HFFc6 (cell line): ENCODE data around the gene AGPAT2. TPM values are rescaled to one million over a fixed set of nuclear protein-coding genes. Genes with fewer than 3 reads are reported as not detected.

Experiments
- DNase-seq: peaks from one replicate; pipeline ENCODE4 v3.0.0-alpha.2; 2018
- H3K27ac Mint-ChIP-seq: 2 replicates; pipeline ENCODE4 v1.8.0; 2020; ENCODE audit warnings: mild to moderate bottlenecking, mixed read lengths
- H3K27me3 Mint-ChIP-seq: 2 replicates; pipeline ENCODE4 v1.8.0; 2021; ENCODE audit warnings: mild to moderate bottlenecking, moderate library complexity, mixed read lengths; ENCODE audit not compliant: insufficient read depth
- H3K36me3 Mint-ChIP-seq: 2 replicates; pipeline ENCODE4 v1.8.0; 2021; ENCODE audit warnings: low read depth, mixed read lengths
- H3K4me1 Mint-ChIP-seq: 2 replicates; pipeline ENCODE4 v1.8.0; 2020; ENCODE audit warnings: low read depth, mixed read lengths
- H3K4me3 Mint-ChIP-seq: 2 replicates; pipeline ENCODE4 v1.8.0; 2020; ENCODE audit warnings: mild to moderate bottlenecking, moderate library complexity, mixed read lengths
- H3K9me3 Mint-ChIP-seq: 2 replicates; pipeline ENCODE4 v1.8.0; 2020; ENCODE audit warnings: mild to moderate bottlenecking, mixed read lengths
- total RNA-seq, 6 experiments: library from RNA; stranded (reverse); fragmentation: NEBNext Ultra II Directional; extraction: Animal tissue kit (Norgen Biotek cat#: 25700); gene quantifications; 2 replicates in 1 of 6; 3 replicates in 5 of 6; pipeline ENCODE4 v1.2.3, GENCODE V29; 2021
- TF ChIP-seq, protein P1 (sequence below): fragments of 200-600 bp; sonication (generic); IDR thresholded peaks from 2 replicates; pipeline ENCODE4 v1.5.0; 2021; ENCODE audit warnings: antibody characterized with exemption, mild to moderate bottlenecking

The AGPAT2 gene
- total RNA-seq, 6 experiments from 2014 or later: 48.7 to 58.4 (median 54.8) TPM

DNA sequence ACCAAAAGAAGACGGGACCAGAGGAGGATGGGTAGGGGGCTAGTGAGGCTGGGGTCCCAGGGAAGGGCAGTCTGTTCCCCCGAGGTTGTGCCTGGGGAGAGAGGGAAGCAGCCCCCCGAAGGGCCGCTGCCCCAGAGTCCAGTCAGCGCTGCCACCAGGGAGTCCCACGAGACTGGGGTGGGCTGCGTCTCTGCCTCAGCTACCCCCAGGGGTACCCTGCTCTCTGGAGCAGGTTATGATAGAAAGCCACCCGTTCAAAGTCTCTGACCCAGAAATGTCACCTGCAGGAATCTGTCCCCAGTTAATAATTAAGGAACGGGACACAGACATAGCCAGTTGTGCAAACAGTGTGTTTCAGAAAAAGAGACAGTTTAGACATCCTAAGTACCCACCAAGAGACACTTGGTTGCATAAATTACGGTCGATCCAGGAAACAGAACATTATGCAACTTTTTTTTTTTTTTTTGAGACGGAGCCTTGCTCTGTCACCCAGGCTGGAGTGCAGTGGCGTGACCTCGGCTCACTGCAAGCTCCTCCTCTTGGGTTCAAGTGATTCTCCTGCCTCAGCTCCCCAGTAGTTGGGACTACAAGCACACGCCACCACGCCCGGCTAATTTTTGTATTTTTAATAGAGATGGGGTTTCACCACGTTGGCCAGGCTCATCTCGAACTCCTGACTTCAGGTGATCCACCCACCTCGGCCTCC, 10.7 kb upstream of the AGPAT2 start:
- H3K36me3 Mint-ChIP-seq: no peaks in the 10 kb centered on the region
- no peak overlapping the region for H3K27ac Mint-ChIP-seq
- no peak overlapping the region for H3K4me3 Mint-ChIP-seq
- H3K9me3 Mint-ChIP-seq: no peaks in the 10 kb centered on the region
- no peak for DNase-seq
- peaks cover 39% of the 10 kb centered on the region for H3K27me3 Mint-ChIP-seq
- TF ChIP-seq, protein P1, sequence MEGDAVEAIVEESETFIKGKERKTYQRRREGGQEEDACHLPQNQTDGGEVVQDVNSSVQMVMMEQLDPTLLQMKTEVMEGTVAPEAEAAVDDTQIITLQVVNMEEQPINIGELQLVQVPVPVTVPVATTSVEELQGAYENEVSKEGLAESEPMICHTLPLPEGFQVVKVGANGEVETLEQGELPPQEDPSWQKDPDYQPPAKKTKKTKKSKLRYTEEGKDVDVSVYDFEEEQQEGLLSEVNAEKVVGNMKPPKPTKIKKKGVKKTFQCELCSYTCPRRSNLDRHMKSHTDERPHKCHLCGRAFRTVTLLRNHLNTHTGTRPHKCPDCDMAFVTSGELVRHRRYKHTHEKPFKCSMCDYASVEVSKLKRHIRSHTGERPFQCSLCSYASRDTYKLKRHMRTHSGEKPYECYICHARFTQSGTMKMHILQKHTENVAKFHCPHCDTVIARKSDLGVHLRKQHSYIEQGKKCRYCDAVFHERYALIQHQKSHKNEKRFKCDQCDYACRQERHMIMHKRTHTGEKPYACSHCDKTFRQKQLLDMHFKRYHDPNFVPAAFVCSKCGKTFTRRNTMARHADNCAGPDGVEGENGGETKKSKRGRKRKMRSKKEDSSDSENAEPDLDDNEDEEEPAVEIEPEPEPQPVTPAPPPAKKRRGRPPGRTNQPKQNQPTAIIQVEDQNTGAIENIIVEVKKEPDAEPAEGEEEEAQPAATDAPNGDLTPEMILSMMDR: no peak
- H3K4me1 Mint-ChIP-seq: peaks cover 14% of the 10 kb centered on the region

DNA sequence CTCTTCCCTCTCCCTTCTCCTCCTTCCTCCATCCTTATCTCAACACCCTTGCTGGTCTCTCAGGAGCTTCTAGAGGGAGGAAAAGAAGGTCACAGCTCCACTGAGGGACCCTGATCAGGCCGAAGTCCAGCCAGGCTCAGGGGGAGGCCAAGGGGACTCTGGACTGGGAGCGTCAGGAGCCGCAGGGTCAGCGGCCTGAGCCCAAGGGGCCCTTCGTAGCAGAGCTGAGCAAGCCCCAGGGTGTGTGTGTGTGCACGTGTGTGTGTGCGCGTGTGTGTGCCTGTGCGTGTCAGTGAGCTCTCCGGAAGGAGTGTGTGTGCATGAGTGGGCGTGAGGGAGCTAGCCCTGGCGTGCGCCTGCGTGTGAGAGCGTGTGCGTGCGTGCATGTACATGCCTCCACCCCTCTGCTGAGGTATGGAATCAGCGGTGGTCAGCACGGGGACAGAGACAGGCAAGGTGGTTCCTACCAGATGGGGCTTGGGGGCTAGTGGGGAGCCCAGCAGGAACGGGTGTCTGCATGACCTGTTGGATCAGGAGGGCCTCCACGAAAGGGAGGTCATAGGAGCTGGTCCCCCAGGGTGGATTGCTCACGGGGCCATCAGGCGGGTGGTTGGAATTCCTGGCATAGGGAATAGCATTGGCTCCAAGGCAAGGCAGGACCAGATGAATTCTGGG, 10.0 kb upstream of the AGPAT2 start:
- DNase-seq: no peak
- no peaks in the 10 kb centered on the region for H3K36me3 Mint-ChIP-seq
- peaks cover 14% of the 10 kb centered on the region for H3K4me1 Mint-ChIP-seq
- TF ChIP-seq, protein P1: no peak
- H3K27me3 Mint-ChIP-seq: peaks cover 37% of the 10 kb centered on the region
- no peak overlapping the region for H3K4me3 Mint-ChIP-seq
- no peak overlapping the region for H3K27ac Mint-ChIP-seq
- no peaks in the 10 kb centered on the region for H3K9me3 Mint-ChIP-seq

DNA sequence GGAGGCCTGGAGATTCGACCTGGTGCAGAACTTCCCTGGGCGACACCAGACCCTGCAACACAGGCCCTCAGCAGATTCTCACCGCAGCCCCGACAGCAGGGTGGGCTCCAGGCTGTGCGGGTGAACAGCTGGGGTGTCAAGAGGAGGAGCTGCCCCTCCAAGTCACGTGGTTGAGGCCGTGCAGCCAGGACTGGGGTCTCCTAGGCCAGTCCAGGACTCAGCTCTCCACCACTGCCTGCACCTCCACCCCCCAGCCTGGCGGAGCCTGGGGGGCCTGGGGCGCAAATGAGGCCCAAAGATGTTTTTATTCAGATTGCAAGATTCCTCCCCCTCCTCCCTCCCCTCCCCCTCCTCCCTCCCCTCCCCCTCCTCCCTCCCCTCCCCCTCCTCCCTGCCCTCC, 9.2 kb upstream of the AGPAT2 start:
- H3K9me3 Mint-ChIP-seq: no peaks in the 10 kb centered on the region
- TF ChIP-seq, protein P1: no peak
- no peak overlapping the region for H3K27ac Mint-ChIP-seq
- peaks cover 34% of the 10 kb centered on the region for H3K27me3 Mint-ChIP-seq
- H3K4me3 Mint-ChIP-seq: no peak overlapping the region
- no peak for DNase-seq
- peaks cover 14% of the 10 kb centered on the region for H3K4me1 Mint-ChIP-seq
- no peaks in the 10 kb centered on the region for H3K36me3 Mint-ChIP-seq

DNA sequence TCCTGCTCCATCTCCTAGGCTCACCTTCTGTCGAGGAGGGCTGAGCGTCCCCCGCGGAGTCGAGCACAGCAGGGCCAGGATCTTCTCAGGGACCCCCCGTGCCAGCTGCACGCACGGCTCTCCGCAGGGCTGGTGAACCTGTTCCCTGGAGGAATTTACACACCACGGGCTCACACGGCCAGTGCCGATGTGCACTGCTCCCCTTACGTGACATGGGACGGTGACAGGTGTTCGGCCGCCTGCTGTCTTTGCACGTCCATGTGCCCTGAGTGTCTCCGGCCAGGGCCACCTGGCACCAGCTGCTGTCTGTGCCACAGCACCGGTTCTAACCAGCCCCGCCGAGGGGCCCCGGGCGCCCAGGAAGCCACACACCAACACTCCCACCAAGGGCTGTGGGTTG, 8.7 kb upstream of the AGPAT2 start:
- DNase-seq: no peak
- Mint-ChIP-seq H3K27me3 (peaks cover 29% of the 10 kb centered on the region), H3K4me3 (no peak overlapping the region), H3K27ac (no peak overlapping the region), H3K9me3 (no peaks in the 10 kb centered on the region), H3K36me3 (no peaks in the 10 kb centered on the region), H3K4me1 (peaks cover 14% of the 10 kb centered on the region)
- TF ChIP-seq, protein P1: no peak

DNA sequence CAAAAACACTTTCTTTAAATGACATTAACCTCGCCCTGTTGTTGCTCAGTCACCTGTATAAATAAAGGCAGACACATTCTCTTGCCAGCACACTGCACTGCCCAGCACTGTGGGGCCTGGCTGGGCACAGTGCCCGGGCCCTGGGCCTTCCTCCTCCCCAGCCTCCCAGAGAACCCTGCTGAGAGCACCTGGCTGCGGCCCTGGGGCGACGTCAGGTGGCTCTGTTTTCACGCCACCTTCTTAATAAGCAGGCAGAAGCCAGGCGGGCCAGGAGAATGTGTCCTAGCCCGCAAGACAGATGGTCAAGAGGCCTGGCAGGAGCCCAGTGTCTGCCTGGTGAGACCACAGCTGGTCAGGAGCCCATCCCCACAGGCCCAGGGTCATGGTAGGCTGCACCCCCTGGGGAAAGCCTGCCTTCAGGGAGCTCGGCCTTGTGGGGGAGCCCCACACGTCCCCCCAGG, 8.2 kb upstream of the AGPAT2 start:
- TF ChIP-seq, protein P1: no peak
- H3K36me3 Mint-ChIP-seq: no peaks in the 10 kb centered on the region
- H3K4me3 Mint-ChIP-seq: no peak overlapping the region
- peaks cover 14% of the 10 kb centered on the region for H3K4me1 Mint-ChIP-seq
- H3K9me3 Mint-ChIP-seq: no peaks in the 10 kb centered on the region
- no peak for DNase-seq
- no peak overlapping the region for H3K27ac Mint-ChIP-seq
- H3K27me3 Mint-ChIP-seq: peaks cover 26% of the 10 kb centered on the region
